GM12875 (cell line): ENCODE measurements around the gene MCM3AP.

Experiments
- H3K4me3 ChIP-seq: one replicate; pipeline ENCODE4 v1.5.1; 2011; ENCODE audit warnings: low read depth, low read length, control low read depth
- TF ChIP-seq, protein P1 (sequence below): IDR thresholded peaks from 2 replicates; pipeline ENCODE4 v1.5.1; 2011; ENCODE audit warnings: low read depth, mild to moderate bottlenecking, control low read depth, inconsistent platforms, low read length, moderate library complexity, borderline replicate concordance; ENCODE audit not compliant: insufficient read depth

MCM3AP gene

GRCh38 chr21:46286648-46287002 is 1.2 kb upstream of the MCM3AP start:
- TF ChIP-seq, protein P1, sequence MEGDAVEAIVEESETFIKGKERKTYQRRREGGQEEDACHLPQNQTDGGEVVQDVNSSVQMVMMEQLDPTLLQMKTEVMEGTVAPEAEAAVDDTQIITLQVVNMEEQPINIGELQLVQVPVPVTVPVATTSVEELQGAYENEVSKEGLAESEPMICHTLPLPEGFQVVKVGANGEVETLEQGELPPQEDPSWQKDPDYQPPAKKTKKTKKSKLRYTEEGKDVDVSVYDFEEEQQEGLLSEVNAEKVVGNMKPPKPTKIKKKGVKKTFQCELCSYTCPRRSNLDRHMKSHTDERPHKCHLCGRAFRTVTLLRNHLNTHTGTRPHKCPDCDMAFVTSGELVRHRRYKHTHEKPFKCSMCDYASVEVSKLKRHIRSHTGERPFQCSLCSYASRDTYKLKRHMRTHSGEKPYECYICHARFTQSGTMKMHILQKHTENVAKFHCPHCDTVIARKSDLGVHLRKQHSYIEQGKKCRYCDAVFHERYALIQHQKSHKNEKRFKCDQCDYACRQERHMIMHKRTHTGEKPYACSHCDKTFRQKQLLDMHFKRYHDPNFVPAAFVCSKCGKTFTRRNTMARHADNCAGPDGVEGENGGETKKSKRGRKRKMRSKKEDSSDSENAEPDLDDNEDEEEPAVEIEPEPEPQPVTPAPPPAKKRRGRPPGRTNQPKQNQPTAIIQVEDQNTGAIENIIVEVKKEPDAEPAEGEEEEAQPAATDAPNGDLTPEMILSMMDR = no peak

DNA sequence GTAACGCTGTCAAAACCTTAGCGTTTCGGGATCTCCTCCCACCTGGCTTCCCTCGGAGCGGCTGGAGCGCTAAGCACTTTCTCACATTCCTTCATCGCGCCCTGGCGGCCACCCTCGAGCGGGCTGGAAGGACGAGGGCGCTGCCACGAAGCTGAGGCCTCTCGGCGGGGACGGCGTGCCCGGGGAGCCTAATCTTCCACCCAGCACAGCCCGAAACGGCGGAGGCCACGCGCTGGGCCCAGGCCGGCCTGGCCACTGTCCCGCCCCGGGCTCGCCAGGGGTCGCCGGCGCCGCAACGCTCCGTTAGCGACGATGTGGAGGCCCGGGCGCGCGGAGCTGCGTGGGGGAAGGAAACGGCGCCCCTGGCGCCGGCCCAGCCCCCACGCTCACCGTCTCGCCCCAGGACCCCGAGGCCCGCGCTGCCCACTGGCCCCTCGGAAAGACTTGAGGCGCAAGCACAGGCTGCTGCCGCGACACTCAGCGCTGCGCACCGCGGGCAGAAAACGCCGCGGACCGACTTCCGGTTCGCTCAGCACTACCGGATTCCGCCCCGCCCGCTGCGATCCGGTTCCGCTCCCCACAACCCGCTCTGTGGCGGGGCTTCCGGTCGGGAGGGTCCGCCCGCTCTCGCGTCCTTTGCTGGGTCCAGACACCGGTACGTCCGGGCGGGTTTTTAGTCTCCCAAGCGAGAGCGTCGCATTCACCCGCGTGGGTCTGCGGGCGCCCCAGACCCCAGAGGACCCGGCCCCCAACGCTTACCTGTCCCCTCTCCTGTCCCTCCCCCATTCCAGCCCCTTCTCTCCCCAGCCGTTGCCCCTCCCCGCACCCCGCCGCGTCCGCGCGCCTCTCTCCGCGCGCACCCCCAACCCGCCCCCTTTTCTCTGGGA is 593 bp upstream of the MCM3AP start, which contains the start of gene YBEY:
Gene YBEY, plus strand, starts transcription at position 582 of the 887 bp plus-strand sequence. CDS start 572 bp downstream, outside the sequence.
- TF ChIP-seq, protein P1 = peak; percentile 27; the same call in 1 of the 2 replicates
- H3K4me3 ChIP-seq = peak within 1 kb of the TSS; percentile 66

More at GRCh38 chr21:46286648-46287002, 1.2 kb upstream of the MCM3AP start:
- H3K4me3 ChIP-seq = peak overlapping the region; percentile 66

DNA sequence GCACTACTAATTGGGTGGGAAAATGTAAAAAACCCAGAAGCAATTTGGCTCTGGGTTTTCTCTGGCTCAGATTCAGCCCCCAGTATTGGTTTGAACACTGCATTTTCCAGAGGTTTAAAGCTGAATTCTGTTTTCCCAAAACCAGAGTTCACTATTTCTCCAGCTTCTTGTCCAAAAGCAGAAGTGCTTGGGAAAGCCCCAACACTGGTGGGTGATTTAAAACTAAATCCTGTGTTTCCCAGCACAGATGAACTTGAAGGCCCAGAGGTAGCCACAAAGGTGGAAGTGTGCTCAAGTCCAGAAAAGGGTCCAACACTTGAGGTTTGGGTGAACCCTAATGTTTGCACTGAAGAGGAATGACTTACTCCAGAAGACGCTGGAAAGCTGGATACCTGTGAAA is 678 bp downstream of the MCM3AP start:
- H3K4me3 ChIP-seq = no peak overlapping the region
- TF ChIP-seq, protein P1 = no peak

DNA sequence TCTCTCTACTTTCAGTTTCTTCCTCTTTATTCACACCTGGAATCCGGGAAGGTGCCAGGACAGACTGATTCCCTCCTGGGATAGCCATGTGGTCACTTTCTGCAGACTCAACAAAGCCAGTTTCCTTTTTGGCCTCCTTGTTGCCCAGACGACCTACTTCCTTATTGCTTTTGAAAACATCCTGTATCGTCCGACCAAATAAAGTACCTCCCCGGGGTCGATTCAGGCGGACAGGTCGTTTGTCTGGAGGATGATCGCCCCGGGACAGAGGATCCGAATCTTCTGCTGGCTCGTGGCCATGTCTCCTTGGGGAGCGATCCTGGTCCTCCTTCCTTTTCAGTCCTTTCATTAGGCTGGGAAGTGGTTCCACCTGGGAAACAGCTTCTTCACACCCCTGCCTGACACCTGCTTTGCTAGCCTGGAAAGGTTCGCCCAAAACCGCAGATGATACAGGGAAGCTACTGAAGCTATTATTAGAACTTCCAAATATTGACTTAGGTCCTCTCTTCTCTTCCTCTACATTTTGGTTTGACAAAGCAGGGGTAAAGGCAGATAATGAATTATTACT is 1.2 kb downstream of the MCM3AP start:
- H3K4me3 ChIP-seq = no peak overlapping the region
- TF ChIP-seq, protein P1 = no peak

DNA sequence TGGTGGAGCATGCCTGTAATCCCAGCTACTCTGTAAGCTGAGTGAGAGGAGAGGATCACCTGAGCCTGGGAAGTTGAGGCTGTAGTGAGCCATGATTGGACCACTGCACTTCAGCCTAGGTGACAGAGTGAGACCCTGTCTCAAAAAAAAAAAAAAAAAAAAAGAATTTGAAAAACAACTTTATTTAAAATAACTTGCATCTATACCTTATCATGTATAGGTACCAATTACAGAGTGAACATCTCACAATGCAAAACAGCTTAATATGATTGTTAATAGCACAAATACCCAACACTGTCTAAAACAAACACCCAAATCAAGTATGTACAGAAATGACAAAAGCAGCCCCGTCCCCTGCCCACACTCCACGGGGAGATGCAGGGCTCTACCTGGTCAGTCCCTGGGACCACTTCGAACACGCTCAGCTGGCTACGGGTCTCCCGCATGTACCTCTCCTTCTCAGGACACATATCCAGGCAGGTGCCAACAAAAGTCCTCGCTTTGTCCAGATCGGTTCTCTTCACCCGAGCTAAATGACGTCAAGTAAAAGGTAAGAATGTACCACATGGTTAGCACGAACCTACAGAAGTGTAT is 10.5 kb downstream of the MCM3AP start:
- H3K4me3 ChIP-seq = no peak overlapping the region
- TF ChIP-seq, protein P1 = no peak

- no peak overlapping the region for H3K4me3 ChIP-seq
- TF ChIP-seq, protein P1 = no peak
Observed at GRCh38 chr21:46273341-46273740, 12.1 kb downstream of the MCM3AP start.
